GM19035 (cell line): ENCODE measurements around the gene SLC25A27.

Experiments used
- ATAC-seq: cut with Tn5 transposase; IDR thresholded peaks from one replicate; pipeline ENCODE4 v1.9.1; 2021; ENCODE audit not compliant: unreplicated experiment

Gene SLC25A27

DNA sequence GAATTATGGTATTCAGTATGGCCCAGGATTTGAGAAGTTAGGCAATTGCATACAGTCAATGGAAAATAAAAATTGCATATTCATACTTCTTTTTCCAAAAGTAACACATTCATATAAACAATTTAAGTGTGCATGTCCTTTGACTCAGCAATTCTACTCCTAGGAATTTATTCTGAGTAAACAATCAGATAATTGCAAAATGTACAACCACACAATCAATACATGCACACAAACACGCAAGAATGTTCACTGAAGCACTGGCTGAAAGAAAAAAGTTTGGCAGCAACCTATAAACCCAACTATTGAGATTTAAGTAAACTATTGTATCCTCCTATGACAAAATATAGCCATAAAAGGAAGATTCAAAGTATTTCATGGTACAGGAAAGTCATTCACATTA is 1.8 kb upstream of the SLC25A27 start:
- no peak for ATAC-seq

DNA sequence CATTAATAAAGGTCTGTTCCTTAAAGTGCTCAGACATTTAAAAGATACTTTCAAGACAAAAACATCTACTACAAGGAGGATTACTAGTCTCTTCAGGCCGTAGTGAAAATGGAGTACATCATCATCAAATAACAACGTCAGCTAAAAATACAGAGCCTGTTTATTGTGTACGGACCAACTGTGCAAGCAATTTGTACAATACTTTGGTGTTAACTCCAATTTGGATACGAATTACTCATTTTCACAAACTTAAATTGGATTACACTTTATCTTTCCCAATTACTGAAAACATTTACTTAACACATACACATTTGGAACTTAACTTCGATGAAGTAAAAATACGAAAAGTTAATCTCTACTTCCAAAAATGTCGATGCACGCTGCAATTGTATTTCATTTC is 959 bp upstream of the SLC25A27 start:
- ATAC-seq = no peak

DNA sequence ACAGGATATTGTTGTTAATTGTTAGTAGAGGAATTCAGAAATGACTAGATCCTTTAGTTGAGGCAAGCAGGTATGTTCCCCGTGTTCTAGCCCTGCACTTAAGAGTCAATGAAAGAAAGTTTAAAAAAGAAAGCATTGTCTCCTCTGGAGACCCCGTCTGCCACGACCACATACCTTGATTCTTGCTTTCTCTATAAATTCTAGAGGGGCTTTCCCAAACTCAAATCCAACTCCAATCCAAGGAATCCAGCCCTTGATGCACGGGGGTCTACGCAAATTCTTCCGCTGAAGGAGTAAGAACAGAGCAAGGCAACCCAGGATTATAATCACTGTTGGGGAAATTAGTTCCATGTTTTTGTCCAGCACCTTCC is 558 bp upstream of the SLC25A27 start:
- ATAC-seq = no peak

DNA sequence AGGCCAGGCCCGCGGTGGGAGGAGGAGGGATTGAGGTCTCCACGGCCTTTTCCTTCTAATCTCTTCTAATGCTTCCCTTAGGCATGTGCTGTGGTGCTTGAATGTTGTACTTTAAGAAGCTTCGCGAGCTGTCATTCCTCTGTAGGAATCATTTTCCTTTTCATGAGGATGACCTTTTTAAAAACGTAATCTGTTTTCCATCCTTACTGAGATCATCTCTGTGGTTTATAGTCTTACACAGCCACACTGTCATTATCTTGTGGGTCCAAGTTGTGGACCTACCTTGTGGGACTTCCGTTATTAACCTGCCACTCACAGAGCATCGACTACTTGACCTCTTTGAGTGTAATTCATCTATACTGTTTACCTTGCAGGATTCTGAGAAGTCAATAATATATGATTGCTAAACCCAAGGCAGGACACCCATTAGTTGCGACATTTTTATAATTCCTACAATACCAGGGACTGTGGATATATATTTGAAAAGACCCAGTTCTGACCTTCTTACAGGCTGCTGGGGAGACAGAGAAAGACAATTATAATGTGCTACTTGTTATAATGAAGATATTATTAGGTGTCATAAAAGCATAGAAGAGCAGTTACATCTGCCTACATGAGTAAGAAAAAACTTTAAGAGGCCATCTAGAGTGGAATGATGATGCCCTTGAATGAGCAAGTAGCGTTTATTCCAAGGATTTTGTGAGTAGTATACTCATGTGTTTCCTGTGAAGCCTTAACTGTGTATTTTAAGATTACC is 842 bp downstream of the SLC25A27 start:
- ATAC-seq = no peak

DNA sequence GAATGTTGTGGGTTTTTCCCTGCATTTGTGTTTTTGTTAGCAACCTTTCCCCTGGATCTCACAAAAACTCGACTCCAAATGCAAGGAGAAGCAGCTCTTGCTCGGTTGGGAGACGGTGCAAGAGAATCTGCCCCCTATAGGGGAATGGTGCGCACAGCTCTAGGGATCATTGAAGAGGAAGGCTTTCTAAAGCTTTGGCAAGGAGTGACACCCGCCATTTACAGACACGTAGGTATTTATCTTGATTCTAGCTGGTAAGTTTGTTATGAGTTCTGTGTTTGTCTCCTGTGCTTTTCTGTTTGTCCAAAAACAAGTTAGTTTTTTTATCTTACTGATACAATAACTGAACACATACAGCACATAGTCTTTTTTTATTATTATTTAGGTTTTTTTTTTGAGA is 3.0 kb downstream of the SLC25A27 start:
- no peak for ATAC-seq

DNA sequence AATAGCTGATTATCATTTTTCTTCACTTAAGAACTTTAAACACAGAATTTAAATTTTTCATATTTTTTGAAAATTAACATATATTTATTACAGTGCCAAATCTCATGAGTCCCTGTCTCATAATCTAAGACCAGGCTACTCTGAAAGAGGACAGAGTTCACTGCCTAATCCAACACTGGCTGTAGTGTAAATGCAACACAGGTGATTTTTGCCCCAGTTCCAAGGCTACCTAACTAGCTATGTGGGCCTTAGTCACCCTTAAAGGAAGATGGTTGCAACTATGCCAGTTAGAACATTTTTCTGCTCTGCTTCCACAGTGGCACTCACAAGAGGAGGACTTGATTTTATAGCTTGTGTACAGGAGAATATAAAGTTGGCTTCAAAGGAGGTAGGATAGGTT is 4.9 kb downstream of the SLC25A27 start:
- ATAC-seq = no peak

DNA sequence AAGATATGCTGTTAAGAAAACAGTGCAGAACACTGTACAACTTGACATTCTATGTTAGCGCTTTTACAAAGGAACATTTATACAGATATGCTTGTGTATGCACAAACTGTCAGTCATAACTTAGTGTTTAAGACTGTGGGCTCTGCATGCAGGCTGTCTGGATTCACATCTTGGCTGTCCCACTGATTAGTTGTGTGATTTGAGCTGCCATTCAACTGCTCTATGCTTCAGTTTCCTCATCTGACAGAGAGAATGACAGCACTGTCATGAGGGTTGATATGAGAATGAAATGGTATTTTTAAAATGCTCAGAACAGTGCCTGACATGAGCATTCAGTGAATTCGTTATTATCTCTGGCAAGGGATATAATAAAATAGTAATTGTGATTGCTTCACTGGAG is 8.7 kb downstream of the SLC25A27 start:
- no peak for ATAC-seq

DNA sequence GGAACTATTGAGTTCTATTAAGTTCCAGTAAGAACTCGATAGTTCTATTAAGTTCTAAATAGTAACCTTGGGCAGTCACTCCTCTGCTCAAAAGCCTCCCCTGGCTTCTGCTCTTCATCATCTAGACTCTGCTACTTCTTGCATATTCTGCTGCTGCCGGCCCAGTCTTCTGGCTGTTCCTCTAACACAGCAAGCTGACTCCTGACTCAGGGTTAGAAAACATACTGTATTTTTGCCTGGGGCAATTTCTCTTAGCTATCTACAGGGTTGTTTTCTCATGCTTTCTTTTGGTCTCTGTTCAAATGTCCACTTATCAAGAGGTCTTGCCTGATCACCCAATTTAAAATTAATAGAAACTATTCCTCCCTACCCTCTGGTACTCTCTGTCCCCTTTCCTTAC is 14.6 kb downstream of the SLC25A27 start:
- no peak for ATAC-seq

DNA sequence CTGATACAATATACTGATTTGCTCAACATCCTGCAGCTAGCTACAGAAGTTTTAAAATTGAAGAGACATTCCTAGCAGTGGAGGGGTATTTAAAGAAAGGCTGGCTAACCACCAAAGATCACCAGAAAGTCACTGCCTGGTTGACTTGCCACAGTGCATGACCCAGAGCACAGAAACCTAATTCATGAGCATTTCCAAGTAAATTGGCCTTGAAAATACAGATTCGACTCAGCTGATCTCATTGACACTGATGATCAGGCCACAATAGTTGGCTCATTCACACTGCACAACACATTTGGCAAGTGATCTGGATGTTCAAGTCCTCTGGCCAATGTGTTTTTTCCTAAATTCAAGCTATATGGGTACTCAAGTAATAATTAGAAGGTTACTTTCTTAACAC is 21.6 kb downstream of the SLC25A27 start:
- no peak for ATAC-seq

DNA sequence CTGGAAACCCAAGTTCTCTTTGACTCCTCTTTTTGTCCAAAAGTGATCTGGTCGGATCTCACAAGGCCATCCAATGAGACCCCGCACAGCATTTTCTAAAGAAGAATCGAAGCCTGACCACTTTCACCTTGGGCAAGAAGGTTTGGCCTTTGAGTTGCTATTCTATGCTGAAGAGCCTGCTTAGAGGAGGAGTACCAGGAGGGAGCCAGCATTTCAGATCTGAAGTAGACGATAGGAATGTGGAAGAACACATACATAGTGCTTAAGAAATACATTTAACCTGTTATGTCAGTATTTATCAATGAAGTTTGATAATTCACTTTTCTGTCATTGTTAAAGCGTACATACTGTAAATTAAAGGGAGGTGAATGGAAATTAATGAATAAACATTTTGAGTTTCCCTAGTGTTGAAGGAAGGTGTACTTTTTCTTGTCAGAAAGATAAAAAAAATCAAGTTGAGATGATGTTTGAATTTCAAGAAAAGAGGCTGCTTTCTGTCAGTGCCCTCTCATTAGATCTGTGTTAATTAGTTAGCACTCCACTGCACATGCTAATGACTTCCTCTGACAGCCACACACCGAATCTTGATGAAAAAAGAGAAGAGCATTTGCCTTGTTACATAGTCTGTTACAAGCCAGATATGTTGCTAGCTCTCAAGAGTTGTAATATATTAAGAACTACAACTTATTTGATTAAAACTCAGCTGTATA is 24.0 kb downstream of the SLC25A27 start:
- no peak for ATAC-seq

DNA sequence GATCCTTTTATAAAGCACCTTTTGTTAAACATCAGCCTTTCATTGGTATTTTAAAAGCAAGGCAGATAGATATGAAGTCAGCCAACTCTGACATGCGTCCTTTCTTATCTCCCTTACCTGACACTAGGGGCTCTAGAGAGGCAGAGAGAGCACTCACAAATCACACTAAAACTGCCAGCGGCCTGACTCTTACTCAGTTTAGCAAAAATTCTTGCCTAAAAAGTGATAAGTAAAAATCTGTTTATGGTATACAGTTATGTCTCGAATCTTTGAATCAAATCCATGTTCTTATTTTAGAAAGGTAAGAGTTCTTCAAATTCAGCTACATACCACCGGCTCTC is 24.5 kb downstream of the SLC25A27 start:
- no peak for ATAC-seq

DNA sequence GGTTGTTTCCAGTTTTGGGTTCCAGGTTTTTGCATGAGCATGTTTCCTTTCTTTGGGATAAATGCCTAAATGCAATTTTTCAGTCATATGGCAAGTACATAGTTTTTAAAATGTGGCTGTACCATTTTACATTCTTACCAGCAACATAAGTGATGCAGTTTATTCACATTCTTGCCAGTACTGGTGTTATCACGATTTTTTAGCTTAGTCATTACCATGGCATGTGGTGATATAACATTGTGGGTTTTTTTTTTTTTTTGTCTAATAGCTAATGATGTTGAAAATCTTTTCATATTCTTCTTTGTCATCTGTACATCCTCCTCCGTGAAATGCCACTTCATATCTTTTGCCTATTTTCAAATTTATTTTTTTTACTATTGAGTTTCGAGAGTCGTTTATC is 32.0 kb downstream of the SLC25A27 start:
- ATAC-seq = no peak

DNA sequence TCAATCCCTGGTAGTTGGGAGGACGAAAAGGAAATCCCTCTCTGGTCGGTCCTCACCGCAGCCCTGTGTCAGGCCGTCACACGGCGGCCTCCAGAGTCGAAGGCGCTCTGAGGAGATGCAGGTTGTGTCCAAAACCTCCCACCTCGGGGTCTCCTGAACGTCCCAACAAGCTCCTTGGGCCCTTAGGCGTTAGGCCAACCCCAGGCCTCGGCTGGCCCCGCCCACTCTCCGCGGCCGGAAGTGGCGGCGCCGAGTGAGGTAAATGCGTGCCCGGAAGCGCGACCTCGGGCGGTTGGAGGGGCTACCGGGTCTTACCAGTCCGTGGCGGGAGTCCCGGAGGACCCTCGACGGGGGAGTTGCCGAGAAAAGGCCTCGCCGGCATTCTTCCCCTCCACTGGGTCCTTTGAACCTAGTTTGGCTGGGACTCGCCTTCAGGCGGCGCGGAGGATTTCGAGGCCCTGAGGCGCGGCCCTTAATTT is 34.9 kb downstream of the SLC25A27 start, which contains the start of gene TDRD6:
Gene TDRD6 (plus strand): TSS at position 267 of the 479 bp plus-strand sequence. CDS start 244 bp downstream, outside the sequence.
- no peak for ATAC-seq

DNA sequence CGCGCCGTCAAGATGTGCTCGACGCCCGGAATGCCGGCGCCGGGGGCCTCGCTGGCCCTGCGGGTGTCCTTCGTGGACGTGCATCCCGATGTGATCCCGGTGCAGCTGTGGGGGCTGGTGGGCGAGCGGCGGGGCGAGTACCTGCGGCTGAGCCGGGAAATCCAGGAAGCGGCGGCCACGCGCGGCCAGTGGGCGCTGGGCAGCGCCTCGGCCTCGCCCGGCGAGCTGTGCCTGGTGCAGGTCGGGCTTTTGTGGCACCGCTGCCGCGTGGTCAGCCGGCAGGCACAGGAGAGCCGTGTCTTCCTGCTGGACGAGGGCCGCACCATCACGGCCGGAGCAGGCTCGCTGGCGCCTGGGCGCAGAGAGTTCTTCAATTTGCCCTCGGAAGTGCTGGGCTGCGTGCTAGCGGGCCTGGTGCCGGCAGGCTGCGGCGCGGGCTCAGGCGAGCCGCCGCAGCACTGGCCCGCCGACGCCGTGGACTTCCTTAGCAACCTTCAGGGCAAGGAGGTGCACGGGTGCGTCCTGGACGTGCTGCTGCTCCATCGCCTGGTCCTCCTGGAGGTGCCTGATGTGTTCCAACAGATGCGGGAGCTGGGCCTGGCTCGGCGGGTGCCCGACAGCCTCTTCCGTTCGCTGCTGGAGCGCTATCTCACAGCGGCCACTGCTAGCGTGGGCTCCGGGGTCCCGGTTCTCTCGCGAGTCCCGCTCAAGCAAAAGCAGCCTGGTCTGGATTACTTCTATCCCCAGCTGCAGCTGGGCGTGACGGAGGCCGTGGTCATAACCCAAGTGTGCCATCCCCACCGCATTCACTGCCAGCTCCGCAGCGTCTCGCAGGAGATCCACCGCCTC is 35.6 kb downstream of the SLC25A27 start:
- no peak for ATAC-seq

DNA sequence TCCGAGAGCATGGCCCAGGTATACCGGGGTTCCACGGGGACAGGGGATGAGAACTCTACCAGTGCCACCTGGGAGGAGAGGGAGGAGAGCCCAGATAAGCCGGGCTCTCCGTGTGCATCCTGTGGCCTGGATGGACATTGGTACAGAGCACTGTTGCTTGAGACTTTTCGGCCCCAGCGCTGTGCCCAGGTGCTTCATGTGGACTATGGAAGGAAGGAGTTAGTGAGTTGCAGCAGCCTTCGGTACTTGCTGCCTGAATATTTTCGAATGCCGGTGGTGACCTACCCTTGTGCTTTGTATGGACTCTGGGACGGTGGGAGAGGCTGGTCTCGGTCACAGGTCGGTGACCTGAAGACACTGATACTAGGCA is 36.2 kb downstream of the SLC25A27 start:
- ATAC-seq = no peak

DNA sequence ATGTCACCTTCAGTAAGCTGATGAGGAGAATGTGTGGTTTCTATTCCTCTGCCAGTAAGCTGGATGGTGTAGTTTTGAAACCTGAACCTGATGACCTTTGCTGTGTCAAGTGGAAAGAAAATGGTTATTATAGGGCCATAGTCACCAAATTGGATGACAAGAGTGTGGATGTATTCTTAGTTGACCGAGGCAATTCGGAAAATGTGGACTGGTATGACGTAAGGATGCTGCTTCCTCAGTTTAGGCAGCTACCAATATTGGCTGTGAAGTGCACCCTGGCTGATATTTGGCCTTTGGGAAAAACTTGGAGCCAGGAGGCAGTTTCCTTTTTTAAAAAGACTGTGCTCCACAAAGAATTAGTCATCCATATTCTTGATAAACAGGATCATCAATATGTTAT is 36.9 kb downstream of the SLC25A27 start:
- ATAC-seq = no peak

DNA sequence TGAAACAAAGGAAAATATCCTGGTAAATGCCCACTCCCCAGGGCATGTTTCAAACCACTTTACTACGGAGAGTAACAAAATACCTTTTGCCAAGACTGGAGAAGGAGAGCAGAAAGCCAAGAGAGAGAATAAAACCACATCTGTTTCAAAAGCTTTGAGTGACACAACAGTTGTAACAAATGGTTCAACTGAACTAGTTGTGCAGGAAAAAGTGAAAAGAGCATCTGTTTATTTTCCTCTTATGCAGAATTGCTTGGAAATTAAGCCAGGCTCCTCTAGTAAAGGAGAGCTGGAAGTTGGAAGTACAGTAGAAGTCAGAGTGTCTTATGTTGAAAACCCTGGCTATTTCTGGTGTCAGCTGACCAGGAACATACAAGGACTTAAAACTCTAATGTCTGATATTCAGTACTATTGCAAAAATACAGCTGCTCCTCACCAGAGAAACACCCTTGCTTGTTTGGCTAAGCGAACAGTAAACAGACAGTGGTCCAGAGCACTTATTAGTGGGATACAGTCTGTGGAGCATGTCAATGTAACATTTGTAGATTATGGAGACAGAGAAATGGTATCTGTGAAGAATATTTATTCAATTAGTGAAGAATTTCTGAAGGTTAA is 37.5 kb downstream of the SLC25A27 start:
- ATAC-seq = no peak

DNA sequence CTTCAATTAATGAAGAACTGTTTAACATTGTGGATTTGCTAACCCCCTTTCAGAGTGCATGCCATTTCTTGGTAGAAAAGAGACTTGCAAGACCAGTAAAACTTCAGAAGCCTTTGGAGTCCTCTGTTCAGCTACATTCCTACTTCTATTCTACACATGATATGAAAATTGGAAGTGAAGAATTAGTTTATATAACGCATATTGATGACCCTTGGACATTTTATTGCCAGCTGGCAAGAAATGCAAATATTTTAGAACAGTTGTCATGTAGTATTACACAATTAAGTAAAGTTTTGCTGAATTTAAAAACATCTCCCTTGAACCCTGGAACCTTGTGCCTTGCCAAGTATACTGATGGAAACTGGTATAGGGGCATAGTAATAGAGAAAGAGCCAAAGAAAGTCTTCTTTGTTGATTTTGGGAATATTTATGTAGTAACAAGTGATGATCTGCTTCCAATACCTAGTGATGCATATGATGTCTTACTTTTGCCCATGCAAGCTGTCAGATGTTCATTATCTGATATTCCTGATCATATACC is 38.2 kb downstream of the SLC25A27 start:
- ATAC-seq = no peak

DNA sequence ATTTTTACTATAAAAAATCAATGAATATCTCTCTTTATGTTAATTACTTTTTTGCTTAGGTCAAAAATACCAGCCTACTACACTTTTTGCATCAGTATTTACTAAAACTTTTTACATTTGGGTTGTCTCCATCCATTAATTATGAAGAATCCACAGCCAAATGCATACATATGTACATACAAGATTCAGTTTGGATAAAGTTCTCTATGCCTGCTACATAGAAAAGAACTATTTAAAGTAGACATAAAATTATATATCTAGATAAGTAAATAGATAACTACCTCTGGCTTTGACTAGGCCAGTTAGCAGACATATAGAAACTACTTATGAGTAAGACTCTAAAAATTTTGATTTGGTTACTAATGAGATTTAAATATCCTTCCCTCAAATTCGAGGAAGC is 47.2 kb downstream of the SLC25A27 start:
- ATAC-seq = no peak

DNA sequence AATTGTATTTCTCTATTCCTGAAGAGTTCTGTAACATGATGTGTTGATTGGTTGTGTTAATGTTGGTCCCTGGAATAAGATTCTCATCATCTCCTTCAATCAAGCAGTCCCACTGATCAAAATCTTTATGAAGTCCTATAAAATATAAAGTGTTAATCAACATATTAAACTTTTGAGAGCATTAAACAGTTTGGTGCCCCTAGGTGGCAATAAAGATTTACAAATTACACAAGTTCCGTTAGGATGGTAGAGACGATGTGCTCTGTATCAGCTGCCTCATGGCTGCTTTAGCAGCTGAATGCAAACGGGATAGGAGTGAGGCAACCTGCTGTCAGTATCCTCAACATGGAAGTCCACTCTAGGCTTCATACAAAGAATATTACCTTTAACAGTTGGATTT is 51.8 kb downstream of the SLC25A27 start:
- no peak for ATAC-seq

DNA sequence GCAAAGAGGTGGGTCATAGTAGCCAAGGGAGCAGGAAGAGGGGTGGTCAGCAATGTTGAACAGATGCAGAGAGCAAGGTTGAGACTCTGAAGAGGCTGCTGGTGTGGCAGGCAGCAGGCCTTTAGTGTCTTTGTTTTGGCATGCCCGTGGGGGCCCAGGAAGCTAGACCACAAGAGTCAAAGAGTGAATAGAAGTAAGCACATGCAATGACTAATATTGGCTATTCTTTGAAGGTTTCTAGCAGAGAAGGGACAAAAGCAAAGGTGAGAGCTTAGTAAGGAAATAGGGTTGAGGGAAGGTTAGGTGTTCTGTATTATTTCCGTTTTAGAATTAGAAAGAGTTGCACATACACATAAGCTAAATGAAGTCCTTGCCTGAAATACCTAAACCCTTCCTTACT is 53.7 kb downstream of the SLC25A27 start:
- ATAC-seq = no peak
